Loucy (cell line): ENCODE results near the gene PIGN.

Source experiments
- EZH2phosphoT487 ChIP-seq: fragments of 200-600 bp; IDR thresholded peaks from 2 replicates; pipeline ENCODE4 v1.6.1; 2018; ENCODE audit warnings: antibody characterized with exemption, mild to moderate bottlenecking, moderate library complexity, borderline replicate concordance
- TF ChIP-seq, protein P1 (sequence below): fragments of 200-600 bp; sonication (generic); conservative IDR thresholded peaks from 2 replicates; pipeline ENCODE4 v1.5.1; 2014; ENCODE audit warnings: mild to moderate bottlenecking, antibody characterized with exemption, low read length

DNA sequence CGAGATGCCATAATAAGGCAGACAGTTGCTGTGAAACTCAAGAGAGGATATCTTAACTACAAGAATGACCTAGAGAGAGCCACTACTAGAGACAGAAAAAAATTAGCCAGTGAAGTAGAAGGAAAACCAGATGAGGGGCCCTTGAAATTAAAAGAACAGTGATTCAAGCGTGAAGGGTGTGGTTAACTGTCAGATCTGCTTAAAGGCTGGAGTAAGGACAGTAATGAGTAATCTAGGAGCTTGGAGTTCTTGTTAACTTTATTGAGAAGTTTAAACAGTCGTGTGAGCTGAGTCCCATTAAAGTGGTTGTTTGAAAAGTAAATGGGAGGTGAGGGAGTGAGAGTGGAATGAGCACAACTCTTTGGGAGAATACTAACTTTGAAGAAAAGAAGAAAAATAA, 21.3 kb downstream of the PIGN start:
- TF ChIP-seq, protein P1, sequence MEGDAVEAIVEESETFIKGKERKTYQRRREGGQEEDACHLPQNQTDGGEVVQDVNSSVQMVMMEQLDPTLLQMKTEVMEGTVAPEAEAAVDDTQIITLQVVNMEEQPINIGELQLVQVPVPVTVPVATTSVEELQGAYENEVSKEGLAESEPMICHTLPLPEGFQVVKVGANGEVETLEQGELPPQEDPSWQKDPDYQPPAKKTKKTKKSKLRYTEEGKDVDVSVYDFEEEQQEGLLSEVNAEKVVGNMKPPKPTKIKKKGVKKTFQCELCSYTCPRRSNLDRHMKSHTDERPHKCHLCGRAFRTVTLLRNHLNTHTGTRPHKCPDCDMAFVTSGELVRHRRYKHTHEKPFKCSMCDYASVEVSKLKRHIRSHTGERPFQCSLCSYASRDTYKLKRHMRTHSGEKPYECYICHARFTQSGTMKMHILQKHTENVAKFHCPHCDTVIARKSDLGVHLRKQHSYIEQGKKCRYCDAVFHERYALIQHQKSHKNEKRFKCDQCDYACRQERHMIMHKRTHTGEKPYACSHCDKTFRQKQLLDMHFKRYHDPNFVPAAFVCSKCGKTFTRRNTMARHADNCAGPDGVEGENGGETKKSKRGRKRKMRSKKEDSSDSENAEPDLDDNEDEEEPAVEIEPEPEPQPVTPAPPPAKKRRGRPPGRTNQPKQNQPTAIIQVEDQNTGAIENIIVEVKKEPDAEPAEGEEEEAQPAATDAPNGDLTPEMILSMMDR, result no peak
- no peak for TF ChIP-seq EZH2phosphoT487
